ENCODE data around the gene TIAM2. TPM values are rescaled to one million over a fixed set of nuclear protein-coding genes. Genes with fewer than 3 reads are reported as not detected.
"Not testable (repeated sequence)": the region's sequence is repeated elsewhere in the genome, so short reads cannot be mapped to it uniquely, and the experiment has no call there.

TIAM2 gene
- total RNA-seq, 1 donor from 2014 or later = 14.6 TPM

- ATAC-seq (no peak), DNase-seq (ENCODE audit: low spot score) (no peak)
Measured at GRCh38 chr6:155014670-155015300, 19.7 kb downstream of the TIAM2 start.

DNA sequence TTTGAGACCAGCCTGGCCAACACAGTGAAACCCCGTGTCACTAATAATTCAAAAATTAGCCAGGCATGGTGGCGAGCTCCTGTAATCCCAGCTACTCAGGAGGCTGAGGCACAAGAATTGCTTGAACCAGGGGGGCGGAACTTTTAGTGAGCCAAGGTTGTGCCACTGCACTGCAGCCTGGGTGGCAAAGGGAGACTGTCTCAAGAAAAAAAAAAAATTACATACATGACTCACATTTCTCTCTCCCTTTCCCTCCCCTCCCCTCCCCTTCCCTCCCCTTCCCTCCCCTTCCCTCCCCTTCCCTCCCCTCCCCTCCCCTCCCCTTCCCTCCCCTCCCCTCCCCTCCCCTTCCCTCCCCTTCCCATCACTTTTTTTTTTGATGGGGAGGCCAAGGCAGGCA, 23.3 kb downstream of the TIAM2 start:
- ATAC-seq; DNase-seq (ENCODE audit: low spot score); intact Hi-C loops (cut with DNase I): not testable (repeated sequence)

More at GRCh38 chr6:155014670-155015300, 19.7 kb downstream of the TIAM2 start:
- intact Hi-C loops (cut with DNase I) = no loop called here

DNA sequence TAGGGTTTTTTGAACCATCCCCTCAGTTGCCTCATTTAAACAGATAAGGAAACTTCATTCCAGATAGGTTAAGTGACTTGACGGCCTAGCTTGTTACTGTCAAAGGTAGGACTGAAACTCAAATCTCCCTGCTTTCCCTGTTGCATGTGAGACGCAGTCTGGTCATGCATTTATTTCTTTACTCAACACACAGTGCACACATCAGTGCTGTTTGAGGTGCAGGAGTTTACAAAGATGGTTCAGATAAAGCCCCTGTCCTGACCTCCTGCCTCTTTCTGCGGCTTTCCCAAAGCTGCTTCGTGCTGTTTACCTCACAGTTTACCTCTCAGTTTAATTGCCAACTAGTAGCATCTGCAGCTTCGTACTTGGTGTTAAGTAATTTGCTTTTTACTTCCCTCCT, 26.6 kb downstream of the TIAM2 start:
- ATAC-seq (no peak), DNase-seq (ENCODE audit: low spot score) (no peak)
- intact Hi-C loops (cut with DNase I) = no loop called here

DNA sequence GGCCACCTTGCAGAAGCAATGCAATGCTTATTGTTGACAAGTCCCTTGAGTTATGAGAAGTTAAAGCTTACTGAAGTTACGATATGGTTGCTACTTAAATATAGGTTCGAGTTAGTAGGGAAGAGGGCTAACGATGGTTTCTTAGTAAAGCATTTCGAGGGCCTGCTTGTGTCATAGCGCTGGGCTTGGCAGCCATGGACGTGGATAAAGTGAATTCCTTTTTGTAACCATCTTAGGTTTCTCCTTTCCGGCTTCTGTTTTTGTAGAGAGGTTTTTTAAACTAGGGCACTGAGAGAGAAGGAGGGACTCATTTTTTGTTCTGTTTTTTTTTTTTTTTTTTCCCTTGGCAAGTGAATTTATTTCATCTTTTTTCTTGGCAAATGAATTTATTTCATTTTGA, 27.6 kb downstream of the TIAM2 start:
- no peak for DNase-seq (ENCODE audit: low spot score)
- intact Hi-C loops (cut with DNase I) = no loop called here
- no peak for ATAC-seq

GRCh38 chr6:155023717-155024116, 28.6 kb downstream of the TIAM2 start:
- ATAC-seq (no peak), DNase-seq (ENCODE audit: low spot score) (no peak)
- intact Hi-C loops (cut with DNase I) = no loop called here

- no peak for ATAC-seq
- no peak for DNase-seq (ENCODE audit: low spot score)
- intact Hi-C loops (cut with DNase I) = no loop called here
Measured at GRCh38 chr6:155024391-155025027, 29.4 kb downstream of the TIAM2 start.

GRCh38 chr6:155026022-155026705, 31.0 kb downstream of the TIAM2 start:
- intact Hi-C loops (cut with DNase I) = no loop called here
- DNase-seq (ENCODE audit: low spot score) (no peak), ATAC-seq (no peak)

- DNase-seq (ENCODE audit: low spot score) (no peak), ATAC-seq (no peak)
- intact Hi-C loops (cut with DNase I) = no loop called here
Measured at GRCh38 chr6:155026706-155027045, 31.6 kb downstream of the TIAM2 start.

DNA sequence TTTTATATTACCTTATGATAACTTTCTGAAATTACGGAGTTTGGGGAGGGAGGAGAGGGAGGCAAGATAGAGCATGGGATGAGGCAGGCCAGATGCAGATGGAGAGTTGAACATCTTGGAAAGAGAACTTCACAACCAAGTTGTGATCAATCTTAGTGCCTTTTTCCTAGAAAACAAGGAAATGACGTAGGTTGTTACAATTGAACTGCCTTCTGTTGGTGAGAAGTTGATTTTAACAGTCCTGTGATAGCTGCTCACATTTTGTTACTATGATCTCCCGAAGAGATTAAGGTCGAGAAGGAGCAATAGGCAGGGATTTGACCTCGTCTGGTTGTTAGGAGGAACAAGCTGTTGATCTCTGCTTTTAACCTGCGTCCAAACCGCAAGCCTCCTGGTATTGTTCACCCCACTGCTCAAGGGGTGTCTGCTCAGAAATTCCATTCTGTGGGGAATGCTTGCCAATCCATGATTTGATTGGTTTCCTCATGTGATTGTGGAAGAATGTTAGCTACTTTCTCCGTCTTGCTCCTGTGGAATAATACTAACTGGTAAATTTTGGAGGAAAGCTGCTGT, 35.1 kb downstream of the TIAM2 start:
- DNase-seq (ENCODE audit: low spot score) (no peak), ATAC-seq (peak; percentile 91)
- intact Hi-C loops (cut with DNase I) = no loop called here

- ATAC-seq (no peak), DNase-seq (ENCODE audit: low spot score) (no peak)
- intact Hi-C loops (cut with DNase I) = no loop called here
Measured at GRCh38 chr6:155031091-155031490, 36.0 kb downstream of the TIAM2 start.

DNA sequence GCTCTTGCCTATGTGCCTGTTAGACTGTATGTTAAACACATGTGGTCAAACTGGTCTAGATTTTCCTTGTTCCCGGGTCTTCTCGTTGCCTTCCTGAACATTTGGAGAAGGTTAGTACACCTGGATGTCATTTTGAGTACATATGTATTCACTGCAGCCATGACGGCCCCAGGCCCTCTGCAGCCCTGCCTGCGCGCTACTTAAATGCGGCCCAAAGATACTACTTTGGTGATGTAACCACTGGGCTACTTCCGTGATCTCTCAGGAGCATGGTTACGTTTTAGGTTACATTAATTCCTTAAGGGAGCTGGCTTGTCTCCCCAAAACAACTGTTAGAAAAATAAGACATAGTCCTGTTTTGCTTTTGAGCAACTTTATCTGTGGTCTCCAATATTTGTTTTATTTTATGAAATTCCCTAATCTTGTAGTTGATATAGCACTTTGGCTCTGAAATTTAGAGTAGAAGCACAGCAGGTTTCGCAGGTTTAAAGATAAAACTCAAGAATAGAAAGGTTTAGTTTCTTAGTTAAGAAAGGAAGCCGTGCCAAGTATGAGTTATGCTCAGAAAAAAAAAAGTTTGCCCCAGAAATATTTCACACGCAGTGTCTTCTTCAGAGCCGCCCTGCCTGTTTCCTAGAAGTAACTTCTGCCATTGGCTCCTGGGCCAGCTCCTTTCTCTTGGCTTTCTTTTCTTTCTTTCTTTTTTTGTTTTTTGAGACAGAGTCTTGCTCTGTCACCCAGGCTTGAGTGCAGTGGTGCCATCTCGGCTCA, 38.1 kb downstream of the TIAM2 start:
- DNase-seq (ENCODE audit: low spot score) = no peak
- no peak for ATAC-seq

DNA sequence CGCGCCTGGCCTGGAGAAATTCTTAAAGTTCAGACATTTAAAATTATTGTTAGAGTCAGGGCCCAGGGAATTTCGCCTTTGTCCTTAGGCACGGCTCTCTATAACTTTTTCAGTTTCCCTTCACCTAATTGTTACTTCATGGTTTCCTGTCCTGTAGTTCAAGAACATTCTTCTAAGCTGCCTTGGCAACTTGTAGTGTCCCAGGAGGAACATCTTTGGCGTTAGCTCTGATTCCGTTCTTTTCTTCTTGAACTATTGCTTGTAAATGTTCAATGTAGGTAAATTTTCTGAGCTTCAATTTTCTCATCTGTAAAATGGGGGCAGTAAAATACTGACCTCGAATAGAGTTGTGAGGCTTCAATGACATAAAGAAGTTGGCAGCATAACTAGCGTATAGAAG, 41.8 kb downstream of the TIAM2 start:
- DNase-seq (ENCODE audit: low spot score) = no peak
- ATAC-seq = no peak
- intact Hi-C loops (cut with DNase I) = no loop called here

More for the DNA sequence above, 38.1 kb downstream of the TIAM2 start:
- intact Hi-C loops (cut with DNase I) = no loop called here

GRCh38 chr6:155038104-155038503, 43.0 kb downstream of the TIAM2 start:
- intact Hi-C loops (cut with DNase I) = no loop called here
- DNase-seq (ENCODE audit: low spot score) (no peak), ATAC-seq (no peak)

DNA sequence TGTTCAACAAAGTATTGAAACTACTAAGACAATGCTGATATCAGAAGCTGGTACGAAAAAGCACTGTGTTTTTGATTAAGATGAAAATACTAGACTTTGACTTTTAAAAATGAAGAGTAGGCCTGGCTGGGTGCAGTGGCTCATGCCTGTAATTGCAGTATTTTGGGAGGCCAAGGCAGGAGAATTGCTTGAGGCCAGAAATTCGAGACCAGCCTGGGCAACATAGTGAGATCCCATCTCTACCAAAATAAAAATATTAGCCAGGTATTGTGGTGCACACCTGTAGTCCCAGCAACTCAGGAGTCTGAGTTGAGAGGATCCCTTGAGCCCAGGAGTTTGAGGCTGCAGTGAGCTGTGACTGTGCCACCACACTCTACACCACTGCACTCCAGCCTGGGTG, 43.4 kb downstream of the TIAM2 start:
- no peak for ATAC-seq
- intact Hi-C loops (cut with DNase I) = no loop called here
- no peak for DNase-seq (ENCODE audit: low spot score)

DNA sequence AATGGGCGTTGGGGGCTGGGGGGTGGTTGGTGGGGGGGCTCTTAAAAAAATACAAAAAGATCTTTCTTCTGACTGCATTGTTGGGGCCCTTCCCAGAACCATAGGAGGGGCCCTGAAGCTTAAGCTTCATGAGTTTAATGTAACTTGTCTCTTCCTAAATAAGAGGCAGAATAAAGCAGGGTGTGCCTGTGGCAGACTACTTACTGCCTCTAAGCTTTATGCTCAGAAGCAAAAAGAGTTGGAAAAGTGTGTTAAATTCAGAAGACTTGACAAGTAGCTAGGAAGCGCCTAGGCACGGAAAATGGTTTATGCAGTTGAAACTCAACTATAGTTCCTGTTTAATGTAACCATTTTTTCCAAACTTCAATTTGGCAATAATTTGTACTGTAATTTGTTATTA, 44.5 kb downstream of the TIAM2 start:
- ATAC-seq = no peak
- no peak for DNase-seq (ENCODE audit: low spot score)
- intact Hi-C loops (cut with DNase I) = no loop called here

GRCh38 chr6:155040154-155040553, 45.0 kb downstream of the TIAM2 start:
- no peak for ATAC-seq
- intact Hi-C loops (cut with DNase I) = no loop called here
- DNase-seq (ENCODE audit: low spot score) = no peak

GRCh38 chr6:155040901-155041650, 46.0 kb downstream of the TIAM2 start:
- DNase-seq (ENCODE audit: low spot score) = no peak
- no peak for ATAC-seq
- intact Hi-C loops (cut with DNase I) = no loop called here

DNA sequence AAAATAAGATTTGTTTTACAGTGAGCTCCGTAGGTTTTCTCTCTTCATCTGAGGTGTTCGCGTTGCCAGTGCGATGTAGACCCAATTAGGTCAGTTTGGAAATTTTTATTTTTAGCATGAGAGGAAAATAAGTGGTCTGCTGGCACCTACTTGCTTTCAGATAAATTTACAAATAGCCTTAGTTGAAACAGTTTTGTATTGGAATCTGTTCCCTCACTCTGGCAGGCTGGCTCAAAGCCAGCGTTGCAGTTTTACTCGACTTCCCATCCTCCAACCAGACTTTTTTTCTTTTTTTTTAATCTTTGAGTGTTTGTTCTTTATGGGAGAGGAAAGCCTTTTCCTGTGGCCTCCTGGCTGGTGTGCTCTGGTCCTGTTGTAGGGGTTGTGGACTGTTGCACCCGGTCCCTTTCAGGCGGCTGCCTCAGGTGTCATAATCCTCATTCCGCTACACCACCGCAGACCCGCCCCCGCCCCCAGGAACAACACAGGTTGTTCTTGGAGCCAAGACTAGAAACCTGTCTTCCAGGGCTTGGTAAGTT, 46.7 kb downstream of the TIAM2 start:
- intact Hi-C loops (cut with DNase I) = no loop called here
- DNase-seq (ENCODE audit: low spot score) (no peak), ATAC-seq (no peak)

DNA sequence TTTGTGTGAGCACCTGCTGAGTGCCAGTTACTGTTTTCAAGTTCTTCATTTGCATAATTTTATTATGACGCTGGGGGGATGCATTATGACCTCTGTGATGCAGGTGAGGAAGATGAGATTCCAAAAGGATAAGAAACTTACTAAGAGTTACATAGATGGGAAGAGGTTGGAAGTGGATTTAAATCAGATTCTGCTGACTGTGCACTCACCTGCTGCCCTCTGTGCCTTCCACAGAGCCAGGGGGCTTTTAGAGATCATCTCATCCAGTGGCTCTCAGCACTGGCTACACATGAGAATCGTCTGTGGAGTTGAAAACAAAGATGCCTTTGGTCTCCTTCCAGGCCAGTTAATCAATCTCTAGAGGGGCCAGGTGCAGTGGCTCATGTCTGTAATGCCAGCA, 47.9 kb downstream of the TIAM2 start:
- DNase-seq (ENCODE audit: low spot score) (no peak), ATAC-seq (no peak)
- intact Hi-C loops (cut with DNase I) = no loop called here
